OCI-LY3 (cell line): ENCODE data around the gene PAPOLB.

Experiments used
- EZH2phosphoT487 ChIP-seq: fragments of 200-600 bp; shearing (Covaris generic); IDR thresholded peaks from 2 replicates; pipeline ENCODE4 v1.6.1; 2018; ENCODE audit warnings: antibody characterized with exemption, mixed run types, low read depth
- TF ChIP-seq, protein P1 (sequence below): fragments of 200-600, 300-600 bp; sonication (generic); IDR thresholded peaks from 2 replicates; pipeline ENCODE4 v1.5.1; 2014; ENCODE audit warnings: antibody characterized with exemption, low read length, low read depth

GRCh38 chr7:4885317-4885807 lies 23.5 kb upstream of the PAPOLB start:
- TF ChIP-seq, protein P1, sequence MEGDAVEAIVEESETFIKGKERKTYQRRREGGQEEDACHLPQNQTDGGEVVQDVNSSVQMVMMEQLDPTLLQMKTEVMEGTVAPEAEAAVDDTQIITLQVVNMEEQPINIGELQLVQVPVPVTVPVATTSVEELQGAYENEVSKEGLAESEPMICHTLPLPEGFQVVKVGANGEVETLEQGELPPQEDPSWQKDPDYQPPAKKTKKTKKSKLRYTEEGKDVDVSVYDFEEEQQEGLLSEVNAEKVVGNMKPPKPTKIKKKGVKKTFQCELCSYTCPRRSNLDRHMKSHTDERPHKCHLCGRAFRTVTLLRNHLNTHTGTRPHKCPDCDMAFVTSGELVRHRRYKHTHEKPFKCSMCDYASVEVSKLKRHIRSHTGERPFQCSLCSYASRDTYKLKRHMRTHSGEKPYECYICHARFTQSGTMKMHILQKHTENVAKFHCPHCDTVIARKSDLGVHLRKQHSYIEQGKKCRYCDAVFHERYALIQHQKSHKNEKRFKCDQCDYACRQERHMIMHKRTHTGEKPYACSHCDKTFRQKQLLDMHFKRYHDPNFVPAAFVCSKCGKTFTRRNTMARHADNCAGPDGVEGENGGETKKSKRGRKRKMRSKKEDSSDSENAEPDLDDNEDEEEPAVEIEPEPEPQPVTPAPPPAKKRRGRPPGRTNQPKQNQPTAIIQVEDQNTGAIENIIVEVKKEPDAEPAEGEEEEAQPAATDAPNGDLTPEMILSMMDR: no peak
- no peak for TF ChIP-seq EZH2phosphoT487
